NCI-H1436 treated with DMSO at 0.1 percent for 48 hours (cell line): Measurements from ENCODE around the gene NCOR1.
"Not testable (repeated sequence)": the region's sequence is repeated elsewhere in the genome, so short reads cannot be mapped to it uniquely, and the experiment has no call there.

Experiments
- DNase-seq: peaks from one replicate; lab custom pipeline; 2025; lab: John Stamatoyannopoulos, UW

Gene NCOR1

DNA sequence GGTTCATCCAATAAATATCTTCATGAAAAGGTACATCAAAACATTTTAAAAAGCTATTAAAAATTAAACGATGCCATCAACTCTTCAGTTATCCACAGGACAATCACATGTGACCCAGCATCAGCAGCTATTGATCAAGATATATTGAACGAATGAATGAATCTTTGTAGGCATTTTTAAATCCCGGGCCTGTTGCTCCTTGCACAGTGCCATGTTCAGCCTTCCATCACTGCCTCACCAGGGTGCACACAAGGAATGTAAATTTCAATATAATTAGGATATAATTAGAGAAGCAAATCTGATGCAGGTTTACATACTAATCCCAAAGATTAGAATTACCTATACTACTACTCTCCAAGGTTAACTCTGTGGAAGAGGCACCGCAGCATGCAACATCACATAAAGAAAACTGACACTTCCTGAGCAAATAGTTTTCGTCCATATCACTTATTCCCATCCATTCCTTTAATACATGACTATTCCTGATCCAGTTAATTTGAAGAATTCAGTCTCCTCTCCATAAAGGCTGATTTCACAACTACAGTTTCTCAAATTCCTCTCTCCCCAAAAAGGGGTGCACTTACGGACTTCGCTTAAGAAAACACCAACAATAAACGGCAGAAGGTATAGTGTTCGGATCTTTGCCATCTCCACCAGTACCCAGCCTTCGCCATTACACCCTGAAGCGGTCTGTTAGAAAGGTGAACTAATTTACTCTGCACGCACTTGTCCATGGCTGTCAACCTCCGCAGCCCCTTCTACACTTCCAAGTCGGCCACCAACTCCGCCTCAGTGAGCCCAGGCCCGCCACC, 938 bp downstream of the NCOR1 start:
- no peak for DNase-seq

DNA sequence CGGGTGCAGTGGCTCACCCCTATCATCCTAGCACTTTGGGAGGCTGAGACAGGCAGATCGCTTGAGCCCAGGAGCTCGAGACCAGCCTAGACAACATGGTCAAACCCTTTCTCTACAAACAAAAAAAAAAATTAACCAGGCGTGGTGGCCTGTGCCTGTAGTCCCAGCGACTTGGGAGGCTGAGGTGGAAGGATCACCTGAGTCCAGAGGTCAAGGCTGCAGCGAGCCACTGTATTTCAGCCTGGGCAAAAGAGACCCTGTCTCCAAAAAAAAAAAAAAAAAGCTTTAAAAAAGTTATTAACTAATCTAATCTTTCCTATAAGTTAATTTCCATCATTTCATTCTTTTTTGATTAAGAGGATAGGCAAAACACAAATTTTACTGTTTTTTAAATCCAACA, 2.5 kb downstream of the NCOR1 start:
- DNase-seq = no peak

DNA sequence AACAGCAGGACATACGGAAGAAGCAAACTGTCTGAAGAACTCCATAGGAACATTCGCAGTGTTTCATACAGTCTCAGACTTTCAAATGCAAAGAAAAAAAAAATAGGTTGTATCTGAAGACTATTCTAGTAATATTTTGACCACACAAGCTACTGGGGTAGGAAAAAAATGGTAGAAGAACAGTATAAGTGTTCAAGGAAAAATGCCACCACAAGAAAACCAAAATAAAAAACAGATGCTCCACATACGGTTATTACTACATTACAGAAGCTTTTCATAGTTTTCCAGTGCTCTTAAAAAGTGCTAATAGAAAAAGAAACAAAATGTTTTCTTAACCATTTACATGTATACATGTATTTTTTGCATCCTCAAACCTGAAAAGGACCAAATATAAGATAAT, 3.7 kb downstream of the NCOR1 start:
- DNase-seq = no peak

DNA sequence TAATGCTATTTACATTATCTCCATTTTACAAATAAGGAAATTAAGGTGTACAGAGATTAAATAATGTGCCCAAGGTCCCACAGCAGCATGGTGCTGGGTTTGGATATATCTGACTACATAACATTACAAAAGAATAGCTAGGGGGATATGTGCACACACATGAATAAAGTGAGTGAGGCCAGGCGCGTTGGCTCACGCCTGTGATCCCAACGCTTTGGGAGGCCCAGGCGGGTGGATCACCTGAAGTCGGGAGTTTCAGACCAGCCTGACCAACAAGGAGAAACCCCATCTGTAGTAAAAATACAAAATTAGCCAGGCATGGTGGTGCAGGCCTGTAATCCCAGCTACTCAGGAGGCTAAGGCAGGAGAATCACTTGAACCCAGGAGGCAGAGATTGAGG, 10.6 kb downstream of the NCOR1 start:
- DNase-seq = not testable (repeated sequence)

DNA sequence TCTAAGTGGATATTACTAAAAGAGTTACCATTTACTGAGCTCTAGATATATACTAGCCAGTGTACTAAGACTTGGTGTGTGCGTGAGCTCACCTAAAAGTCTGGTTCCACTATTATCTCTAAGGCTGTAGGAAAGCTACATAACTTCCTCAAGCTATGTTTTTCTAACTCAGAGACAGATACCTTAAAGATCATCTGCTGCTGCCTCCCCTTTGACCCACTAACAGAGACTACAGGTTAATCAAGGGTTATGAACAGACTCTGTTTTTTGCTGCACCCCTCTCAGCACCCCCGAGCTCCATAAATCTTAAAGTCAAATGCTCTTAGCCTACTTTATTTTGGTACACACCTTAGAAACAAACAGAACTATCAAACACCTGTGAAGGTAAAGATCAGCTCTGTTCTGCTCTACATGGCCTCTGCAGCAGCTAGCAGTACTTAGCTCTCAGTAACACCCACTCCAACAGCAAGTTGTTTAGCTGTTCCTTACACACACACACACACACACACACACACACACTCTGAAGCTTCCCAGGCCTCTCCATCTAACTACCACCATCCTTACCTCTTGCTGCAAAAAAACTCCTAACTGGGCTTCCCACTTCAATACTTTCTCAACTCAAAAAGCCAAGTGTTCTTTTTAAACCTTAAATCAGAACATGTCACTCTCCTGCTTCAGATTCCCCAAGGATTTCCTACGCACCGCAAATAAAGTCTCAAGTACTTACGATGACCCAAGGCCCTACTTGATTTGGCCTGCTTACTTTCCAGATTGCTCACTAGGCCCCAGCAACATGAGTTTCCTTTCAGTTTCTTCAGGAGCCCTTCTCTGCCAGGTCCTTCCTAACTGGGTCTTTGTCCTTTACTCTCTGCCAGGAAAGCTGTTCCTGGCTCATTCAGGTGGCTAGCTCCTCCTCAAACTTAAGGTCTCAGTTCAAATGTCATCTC, 12.5 kb downstream of the NCOR1 start:
- DNase-seq = not testable (repeated sequence)

DNA sequence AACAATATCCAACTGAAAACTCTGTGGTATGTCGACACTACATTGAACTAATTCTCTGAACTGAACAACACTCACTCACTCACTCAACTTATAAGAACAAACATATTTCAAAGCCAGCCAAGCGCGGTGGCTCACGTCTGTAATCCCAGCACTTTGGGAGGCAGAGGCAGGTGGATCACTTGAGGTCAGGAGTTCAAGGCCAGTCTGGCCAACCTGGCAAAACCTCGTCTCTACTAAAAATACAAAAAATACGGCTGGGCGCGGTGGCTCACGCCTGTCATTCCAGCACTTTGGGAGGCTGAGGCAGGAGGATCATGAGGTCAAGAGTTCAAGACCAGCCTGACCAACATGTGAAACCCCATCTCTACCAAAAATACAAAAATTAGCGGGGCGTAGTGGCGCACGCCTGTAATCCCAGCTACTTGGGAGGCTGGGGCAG, 13.6 kb downstream of the NCOR1 start:
- not testable (repeated sequence) for DNase-seq

DNA sequence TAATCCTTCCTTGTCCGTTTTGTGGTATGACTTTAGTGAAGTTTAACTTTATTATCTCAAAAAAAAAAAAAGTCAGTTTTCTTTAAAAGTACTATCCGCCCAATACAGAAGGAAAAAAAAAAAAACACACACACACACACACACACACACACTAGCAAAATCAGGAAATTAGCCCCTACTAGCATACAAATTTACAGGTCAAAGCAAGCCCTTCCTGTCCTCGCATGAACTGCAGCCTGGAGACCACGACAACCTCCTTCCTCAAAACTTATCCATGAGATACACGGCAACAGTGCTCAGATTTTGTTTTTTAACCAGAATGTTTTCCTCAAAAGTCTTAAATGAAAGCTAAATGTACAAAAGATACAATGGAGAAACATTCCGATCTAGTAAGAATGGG, 16.2 kb downstream of the NCOR1 start:
- DNase-seq = no peak

DNA sequence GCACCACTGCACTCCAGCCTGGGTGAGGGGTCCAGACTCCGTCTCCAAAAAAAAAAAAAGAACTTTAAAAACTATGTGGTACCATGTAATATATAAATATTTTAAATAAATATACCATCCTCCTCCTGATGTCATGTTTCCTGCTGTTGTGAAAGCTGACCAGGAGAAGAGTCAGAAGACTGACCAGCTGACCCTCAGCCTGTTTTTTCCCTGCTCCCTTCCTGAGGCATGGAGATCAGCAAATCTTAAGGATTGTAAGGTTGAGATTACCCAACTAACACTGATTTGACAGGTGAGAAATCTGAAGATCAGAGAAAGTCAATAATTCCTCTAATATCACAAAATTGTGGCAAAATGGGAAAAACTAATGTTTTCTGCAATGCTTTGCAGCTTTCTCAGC, 18.1 kb downstream of the NCOR1 start:
- no peak for DNase-seq

DNA sequence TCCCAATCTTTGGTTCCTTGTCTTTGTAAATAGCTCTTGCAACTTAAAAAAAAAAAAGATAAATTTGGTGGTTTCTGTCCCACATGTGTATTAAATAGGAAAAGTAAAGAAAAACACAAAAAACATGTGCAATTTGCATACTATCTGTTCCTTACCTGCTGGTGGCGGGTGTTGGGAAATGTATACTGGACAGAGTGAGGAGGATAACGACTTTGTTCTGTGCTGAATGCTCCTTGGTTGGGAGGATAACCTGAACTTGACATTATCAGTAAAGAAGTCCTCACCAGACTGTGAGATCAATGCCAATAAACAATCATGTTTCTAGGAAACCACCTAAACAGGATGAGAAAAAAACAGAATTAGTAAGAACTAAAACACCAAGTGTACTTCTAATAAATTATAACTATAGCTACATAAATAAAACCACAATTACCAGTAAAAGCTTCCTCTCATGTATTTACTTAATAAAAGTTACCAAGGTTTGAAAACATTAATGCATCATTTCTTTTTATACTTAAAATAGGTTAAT, 21.0 kb downstream of the NCOR1 start:
- not testable (repeated sequence) for DNase-seq

DNA sequence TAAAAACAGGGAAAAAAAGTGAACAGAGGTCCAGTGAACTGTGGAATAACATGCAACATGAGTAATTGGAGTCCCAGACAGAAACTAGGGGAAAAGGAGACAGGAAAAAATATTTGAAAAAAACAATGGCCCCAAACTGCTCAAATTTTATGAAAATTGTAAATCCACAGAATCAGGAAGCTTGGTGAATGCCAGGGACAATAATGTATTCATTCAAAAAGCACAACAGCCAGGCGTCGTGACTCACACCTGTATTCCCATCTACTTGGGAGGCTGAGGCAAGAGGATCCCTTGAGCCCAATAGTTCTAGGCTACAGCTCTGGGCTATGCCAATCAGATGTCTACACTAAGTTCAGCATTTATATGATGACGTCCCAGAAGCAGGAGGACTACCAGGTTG, 23.7 kb downstream of the NCOR1 start:
- DNase-seq = no peak

DNA sequence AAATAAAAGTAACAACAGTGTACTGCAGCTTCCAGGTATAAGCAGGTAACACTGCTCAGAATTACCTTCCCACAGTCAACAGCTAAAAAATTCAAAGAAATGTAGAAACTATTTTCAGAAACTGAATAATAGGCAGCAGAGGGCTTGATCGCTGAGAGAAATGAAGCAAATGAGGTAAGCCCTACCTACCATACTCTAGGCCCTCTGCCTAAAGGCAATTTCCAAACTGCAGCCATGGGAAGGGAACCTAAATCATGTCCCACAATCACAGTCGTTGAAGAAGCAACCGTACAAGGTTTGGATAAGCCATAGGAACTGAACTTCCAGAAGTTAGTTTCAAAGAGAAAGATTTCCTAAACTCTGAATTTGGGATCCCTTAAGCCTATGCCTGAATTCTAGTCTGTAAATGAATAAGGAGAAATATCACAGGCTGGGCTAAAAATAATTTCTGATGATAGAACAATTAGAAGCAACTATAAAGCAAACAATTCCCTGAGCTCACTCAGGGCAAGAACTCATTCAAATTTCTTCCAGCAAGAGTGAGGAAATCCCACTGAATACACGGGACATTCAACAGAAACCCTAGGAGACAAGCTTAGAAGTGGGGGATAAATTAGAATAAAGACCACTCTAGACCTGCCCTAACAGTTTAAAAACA, 24.5 kb downstream of the NCOR1 start:
- no peak for DNase-seq

DNA sequence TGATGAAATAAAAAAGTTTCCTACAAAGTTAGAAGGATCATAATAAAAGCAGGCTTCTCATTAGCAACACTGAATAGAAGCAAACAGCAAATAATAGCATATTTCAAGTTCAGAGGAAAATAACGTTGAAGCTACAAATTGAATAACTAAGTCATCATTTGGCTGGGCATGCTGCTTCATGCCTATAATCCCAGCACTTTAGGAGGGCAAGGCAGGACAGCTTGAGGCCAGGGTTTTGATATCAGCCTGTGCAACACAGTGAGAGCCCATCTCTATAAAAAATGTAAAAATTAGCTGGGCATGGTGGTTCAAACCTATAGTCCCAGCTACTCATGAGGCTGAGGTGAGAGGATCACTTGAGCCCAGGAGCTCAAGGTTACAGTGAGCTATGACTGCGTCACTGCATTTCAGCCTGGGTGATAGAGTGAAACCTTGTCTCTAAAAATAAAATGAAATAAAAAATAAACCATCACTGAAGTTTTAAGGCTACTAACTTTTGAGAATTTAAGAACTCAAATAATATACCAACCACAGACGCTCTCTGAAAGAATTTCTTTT, 25.5 kb downstream of the NCOR1 start:
- no peak for DNase-seq

DNA sequence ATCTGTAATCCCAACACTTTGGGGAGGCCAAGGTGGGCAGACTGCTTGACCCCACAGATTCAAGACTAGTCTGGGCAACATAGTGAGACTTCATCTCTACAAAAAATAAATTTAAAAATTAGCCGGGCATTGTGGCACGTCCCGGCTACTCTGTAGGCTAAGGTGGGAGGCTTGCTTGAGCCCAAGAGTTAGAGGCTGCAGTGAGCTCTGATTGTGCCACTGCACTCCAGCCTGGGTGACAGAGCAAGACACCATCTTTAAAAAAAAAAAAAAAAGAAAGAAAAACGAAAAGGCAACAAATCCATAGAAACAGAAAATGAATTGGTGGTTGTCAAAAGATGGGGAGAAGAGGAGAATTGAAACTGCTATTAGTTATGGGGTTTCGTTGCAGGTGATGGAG, 27.7 kb downstream of the NCOR1 start:
- DNase-seq = no peak

DNA sequence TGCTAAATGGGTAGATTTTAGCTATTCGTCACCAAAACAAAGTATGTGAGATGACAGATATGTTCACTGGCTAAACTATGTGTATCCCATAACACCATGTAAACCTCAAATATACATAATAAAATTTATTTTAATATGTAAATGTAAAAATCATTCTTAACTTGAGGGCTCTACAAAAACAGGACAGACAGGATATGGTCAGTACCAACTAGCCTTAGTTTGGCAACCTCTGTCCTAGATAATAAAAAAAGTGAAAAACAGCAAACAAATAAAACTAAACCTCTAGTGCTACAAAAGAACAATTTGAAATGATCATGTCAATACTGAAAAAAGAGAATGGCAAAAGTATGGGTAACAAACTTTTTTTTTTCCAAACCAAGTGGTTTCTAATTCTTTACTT, 33.8 kb downstream of the NCOR1 start:
- no peak for DNase-seq

DNA sequence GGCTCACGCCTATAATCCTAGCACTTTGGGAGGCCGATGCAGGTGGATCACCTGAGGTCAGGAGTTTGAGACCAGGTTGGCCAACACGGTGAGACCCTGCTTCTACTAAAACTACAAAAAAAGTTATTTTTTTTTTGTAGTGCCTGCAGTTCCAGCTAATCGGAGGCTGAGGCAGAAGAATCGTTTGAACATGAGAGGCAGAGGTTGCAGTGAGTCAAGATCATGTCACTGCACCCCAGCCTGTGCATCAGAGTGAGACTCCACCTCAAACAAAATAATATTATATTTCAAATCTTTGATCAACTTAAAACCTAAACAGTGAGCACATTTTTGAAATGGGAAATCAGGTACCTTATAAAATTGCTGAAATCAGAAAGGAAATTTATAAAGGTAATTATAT, 36.5 kb downstream of the NCOR1 start:
- no peak for DNase-seq

DNA sequence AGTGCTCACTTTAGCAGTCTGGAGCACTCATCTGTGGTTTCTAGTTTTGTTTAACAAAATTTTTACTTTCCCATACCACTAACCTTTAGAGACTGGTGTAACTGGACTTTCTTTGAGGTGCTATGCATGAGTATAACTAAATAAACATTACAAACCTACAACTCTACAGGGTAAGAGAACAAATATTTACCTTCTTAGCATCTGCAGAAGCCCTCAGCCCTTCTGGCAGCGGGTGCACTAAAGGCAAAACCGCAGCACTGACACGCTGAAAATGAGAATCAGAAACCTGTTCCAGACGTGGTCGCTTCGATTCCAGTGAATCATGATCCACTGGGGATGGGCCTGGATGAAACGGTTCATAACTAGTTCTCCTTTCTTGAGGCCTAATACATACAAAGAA, 43.7 kb downstream of the NCOR1 start:
- DNase-seq = no peak

DNA sequence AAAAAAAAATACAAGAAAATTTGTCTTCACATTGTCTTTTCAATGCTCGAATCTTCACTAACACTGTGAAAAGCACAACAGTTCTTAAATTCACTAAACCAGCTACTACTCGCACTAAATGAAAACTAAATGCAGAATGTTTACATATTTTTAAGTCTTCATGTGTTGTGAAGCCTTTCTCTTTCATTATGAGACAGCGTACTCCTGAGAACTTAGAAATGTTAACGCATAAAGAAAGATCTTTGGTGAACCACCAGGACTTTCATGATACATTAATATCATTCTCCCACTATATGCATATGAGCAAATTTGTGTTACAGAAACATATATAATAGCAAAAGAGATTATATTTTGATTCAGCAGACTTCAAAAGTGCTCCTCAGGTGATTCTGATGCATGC, 48.6 kb downstream of the NCOR1 start:
- DNase-seq = not testable (repeated sequence)

DNA sequence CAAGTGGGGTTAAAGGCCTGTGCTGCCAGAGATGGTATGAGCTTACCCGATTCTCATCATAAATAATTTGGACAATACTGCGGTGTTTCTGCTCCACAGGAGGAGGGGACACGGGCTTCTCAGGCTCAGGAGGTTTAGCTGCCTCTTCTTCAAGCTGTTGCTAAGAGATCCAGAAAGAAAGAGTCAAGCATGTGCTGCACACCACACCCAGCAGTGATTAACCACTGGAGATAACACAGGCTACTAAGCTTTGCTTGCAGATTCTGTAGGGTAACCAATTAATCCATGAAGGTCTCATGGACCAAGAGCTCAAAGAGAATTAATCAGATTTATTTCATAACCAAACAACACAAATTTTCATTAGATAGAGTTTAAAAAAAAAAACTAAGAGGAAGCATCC, 56.6 kb downstream of the NCOR1 start:
- DNase-seq = no peak

DNA sequence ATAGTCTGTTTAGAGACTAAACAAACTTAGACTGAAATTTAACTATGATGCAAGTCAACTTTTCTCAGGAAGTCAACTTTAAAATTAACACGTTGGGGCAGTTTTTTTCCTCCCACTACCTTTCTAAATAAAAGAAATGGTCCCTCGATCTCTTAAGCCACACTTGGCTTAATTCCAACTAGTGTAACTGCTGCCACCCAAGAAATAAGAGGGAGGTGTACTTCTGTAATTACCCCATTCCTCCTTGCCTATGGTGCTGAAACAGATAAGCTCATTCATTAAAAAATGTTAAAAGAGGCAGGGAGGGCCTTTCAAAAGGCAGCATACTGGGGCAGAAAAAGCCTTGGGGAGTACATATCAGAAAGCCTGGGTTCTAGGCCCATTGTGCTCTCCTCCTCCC, 59.8 kb downstream of the NCOR1 start:
- no peak for DNase-seq

DNA sequence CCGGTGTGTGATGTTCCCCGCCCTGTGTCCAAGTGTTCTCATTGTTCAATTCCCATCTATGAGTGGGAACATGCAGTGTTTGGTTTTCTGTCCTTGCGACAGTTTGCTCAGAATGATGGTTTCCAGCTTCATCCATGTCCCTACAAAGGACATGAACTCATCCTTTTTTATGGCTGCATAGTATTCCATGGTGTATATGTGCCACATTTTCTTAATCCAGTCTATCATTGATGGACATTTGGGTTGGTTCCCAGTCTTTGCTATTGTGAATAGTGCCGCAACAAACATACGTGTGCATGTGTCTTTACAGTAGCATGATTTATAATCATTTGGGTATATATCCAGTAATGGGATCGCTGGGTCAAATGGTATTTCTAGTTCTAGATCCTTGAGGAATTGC, 63.0 kb downstream of the NCOR1 start:
- DNase-seq = not testable (repeated sequence)

DNA sequence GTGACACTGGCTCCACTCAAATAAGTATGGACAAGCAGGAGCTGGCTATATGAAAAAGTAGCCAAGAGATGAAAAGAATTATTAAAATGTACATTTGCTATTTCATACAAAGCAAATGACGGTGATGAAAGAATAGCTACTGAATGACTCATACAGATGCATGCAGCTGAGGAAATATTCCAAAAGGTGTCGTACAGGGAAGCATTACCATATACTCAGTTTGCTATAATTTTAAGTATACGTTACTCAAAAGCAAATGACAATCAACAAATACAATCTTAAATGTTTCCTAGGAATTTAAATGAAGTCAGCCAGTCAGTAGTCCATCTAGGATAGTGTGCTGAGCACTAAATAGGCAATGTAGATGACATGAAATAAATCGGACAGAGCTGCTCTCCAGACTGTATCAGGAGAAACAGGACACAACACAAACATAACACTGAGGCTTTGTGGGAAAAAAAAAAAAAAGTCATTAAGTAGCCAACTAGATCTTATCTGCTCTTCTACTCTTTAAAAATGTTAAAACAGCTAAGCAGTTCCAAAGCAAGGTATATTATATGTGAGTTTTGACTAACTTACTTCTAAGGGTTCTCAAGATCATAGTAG, 65.0 kb downstream of the NCOR1 start:
- DNase-seq = no peak

DNA sequence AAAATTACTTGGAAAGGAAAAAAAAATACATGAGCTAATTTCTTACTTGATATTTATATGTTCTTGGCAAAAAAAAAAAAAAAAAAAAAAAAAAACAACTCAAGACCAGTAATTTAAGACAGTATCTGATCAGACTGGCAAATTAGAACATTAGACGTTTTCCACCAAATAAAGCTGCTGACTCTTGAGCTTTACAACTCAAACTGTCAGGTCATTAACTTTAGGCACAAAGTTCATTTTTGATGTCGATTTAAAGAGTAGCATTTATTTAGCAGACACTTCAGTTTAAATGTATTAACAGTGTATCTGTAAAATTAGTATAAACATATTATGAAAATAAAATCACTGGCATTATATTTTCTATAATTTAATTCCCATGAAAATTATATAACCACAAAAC, 66.7 kb downstream of the NCOR1 start:
- DNase-seq = no peak
